HUES64 (cell line): ENCODE results near the gene OGFOD3.

Source experiments
- H3K27ac ChIP-seq: 2 replicates; pipeline ENCODE4 v1.7.0; 2013; ENCODE audit warnings: low read depth, low read length, inconsistent platforms
- H3K27me3 ChIP-seq: 2 replicates; pipeline ENCODE4 v1.6.1; 2013; ENCODE audit warnings: mild to moderate bottlenecking, low read length; ENCODE audit not compliant: insufficient read depth
- H3K36me3 ChIP-seq: 2 replicates; pipeline ENCODE4 v1.6.1; 2013; ENCODE audit warnings: mild to moderate bottlenecking, low read length; ENCODE audit not compliant: insufficient read depth
- H3K4me1 ChIP-seq: 2 replicates; pipeline ENCODE4 v1.6.1; 2013; ENCODE audit warnings: mild to moderate bottlenecking, low read length, moderate library complexity; ENCODE audit not compliant: insufficient read depth
- H3K4me3 ChIP-seq: 2 replicates; pipeline ENCODE4 v1.5.1; 2013; ENCODE audit warnings: mild to moderate bottlenecking, low read length, moderate library complexity
- H3K9ac ChIP-seq: 2 replicates; pipeline ENCODE4 v1.6.1; 2013; ENCODE audit warnings: mild to moderate bottlenecking, low read depth, low read length
- H3K9me3 ChIP-seq: 2 replicates; pipeline ENCODE4 v1.6.1; 2013; ENCODE audit warnings: low read depth, low read length; ENCODE audit not compliant: insufficient read depth
- WGBS: fragments of 150-250, 120-280 bp; methylation state at CpG from one replicate; pipeline ENCODE4 v1.1.7; 2013; ENCODE audit warnings: missing lambda C conversion rate; 5-methylcytosine and 5-hydroxymethylcytosine counted together

Gene OGFOD3

GRCh38 chr17:82392209-82392920 lies 26.0 kb downstream of the OGFOD3 start:
- H3K9ac ChIP-seq: no peak overlapping the region
- H3K4me1 ChIP-seq: no peaks in the 10 kb centered on the region
- H3K27me3 ChIP-seq: no peaks in the 10 kb centered on the region
- H3K4me3 ChIP-seq: no peak overlapping the region
- no peak overlapping the region for H3K27ac ChIP-seq
- H3K36me3 ChIP-seq: no peaks in the 10 kb centered on the region
- H3K9me3 ChIP-seq: no peaks in the 10 kb centered on the region
- WGBS: 95% methylated on average over 28 of the region's 28 CpGs

DNA sequence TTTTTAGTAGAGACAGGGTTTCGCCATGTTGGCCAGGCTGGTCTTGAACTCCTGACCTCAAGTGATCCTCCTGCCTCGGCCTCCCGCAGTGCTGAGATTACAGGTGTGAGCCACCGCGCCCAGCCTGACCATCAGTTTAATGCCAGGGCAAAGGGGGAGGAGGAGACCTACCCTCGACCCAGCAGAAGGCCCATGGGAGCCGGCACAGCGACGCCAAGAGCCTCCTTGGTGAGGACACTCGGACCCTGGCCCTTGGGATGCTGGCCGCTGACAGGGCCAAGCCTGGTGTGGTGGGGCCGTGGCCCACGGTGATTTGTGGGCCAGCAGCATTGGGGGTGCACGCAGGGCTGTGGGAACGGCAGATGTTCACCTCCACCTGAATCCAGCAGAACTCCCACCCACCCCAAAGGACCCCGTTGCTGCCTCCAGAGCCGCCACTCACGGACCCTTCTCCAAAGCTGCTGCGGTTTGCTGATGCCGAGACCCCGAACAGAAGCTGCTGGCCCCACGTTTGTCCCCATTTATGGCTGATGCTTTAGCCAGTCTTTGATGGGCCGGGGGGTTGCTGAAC lies 26.8 kb downstream of the OGFOD3 start:
- Histone ChIP-seq H3K27ac (no peak overlapping the region), H3K4me1 (no peaks in the 10 kb centered on the region), H3K27me3 (no peaks in the 10 kb centered on the region), H3K4me3 (no peak overlapping the region), H3K9ac (no peak overlapping the region), H3K36me3 (no peaks in the 10 kb centered on the region), H3K9me3 (no peaks in the 10 kb centered on the region)
- 96% methylated on average over 23 of the region's 23 CpGs for WGBS

DNA sequence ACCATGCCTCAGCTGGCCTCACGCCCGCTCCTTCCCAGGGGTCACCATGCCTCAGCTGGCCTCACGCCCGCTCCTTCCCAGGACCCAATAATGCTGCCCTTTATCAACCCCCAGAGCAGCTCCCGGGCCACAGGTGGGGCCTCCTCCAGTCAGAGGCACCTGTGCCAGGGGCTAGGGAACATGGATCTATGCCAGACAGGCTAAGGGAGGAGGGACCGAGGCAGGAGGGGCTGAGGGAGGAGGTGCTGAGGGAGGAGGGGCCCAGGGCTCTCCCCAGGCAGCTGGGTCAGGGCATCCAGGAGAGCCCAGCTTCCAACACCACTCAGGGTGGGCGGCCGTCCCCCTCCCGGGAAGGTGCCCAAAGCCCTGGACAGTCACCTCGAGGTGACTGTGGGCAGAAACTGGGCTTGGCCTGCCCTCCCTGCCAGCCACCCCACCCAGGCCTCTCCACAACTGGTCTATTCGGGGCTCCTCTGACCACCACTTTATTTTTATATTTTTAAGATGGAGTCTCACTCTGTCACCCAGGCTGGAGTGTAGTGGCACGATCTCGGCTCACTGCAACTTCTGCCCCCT lies 27.4 kb downstream of the OGFOD3 start:
- Histone ChIP-seq H3K9me3 (no peaks in the 10 kb centered on the region), H3K27me3 (no peaks in the 10 kb centered on the region), H3K27ac (no peak overlapping the region), H3K4me1 (no peaks in the 10 kb centered on the region), H3K9ac (no peak overlapping the region), H3K4me3 (no peak overlapping the region), H3K36me3 (no peaks in the 10 kb centered on the region)
- 90% methylated on average over 13 of the region's 13 CpGs for WGBS

DNA sequence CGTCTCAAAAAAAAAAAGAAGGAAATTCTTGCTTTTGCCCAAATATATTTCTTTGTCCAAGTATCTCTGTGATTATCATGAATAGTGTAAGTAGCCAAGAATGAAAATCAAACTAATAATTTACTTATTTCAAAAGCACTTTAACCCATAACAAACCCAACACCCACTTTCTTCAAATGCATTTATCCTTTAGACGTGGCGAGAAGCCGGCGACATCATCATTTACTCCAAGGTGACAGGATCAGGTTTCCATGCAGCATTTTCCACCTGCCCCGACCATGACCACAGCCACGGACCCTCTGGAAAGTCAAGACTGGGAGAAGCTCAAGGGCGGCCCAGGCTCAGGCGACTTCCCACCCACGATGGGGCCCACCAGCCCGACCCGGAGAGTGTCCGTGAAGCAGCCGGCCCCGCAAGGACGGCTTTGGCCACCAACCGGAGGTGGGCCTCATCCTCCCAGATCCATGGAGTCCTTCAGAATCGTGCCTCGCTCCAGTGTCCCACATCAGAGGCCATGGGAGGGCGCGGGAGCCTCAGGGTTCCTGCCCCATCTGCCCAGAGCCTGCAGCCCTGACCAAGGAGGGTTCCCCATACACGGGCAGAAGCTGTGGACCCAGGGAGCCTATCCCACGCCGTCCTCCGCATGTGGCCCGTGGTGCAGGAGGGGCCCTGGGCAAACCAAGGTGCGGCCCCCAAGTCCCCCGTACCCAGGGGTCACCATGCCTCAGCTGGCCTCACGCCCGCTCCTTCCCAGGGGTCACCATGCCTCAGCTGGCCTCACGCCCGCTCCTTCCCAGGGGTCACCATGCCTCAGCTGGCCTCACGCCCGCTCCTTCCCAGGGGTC lies 28.1 kb downstream of the OGFOD3 start:
- Histone ChIP-seq H3K9me3 (no peaks in the 10 kb centered on the region), H3K27ac (no peak overlapping the region), H3K36me3 (no peaks in the 10 kb centered on the region), H3K4me1 (0 out of 2 replicates have a peak, but pooled peaks cover 3% of the 10 kb centered on the region), H3K4me3 (no peak overlapping the region), H3K27me3 (no peaks in the 10 kb centered on the region), H3K9ac (no peak overlapping the region)
- 95% methylated on average over 28 of the region's 34 CpGs for WGBS

GRCh38 chr17:82389379-82389778 lies 29.0 kb downstream of the OGFOD3 start:
- Histone ChIP-seq H3K9me3 (no peaks in the 10 kb centered on the region), H3K4me3 (no peak overlapping the region), H3K9ac (no peak overlapping the region), H3K27me3 (no peaks in the 10 kb centered on the region), H3K27ac (no peak overlapping the region), H3K36me3 (no peaks in the 10 kb centered on the region), H3K4me1 (0 out of 2 replicates have a peak, but pooled peaks cover 9% of the 10 kb centered on the region)
- 90% methylated on average over 10 of the region's 10 CpGs for WGBS

DNA sequence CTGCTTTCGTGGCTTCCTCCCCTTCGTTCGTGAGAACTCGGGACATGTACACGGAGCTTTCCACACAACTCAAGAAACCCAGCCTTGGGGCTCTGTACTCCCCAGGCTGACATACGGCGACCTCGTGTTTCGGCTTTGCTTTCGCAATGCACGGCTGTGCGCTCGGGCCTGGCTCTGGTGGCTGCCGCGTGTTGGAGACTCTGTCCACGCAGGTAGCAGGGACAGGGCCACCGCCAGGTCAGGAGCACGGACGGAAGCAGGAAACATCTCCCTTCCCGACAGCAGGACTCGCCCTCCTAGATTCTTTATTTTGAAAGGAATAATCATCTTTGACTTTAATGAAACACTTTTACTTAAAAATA lies 29.5 kb downstream of the OGFOD3 start:
- Histone ChIP-seq H3K27me3 (no peaks in the 10 kb centered on the region), H3K4me1 (0 out of 2 replicates have a peak, but pooled peaks cover 9% of the 10 kb centered on the region)

DNA sequence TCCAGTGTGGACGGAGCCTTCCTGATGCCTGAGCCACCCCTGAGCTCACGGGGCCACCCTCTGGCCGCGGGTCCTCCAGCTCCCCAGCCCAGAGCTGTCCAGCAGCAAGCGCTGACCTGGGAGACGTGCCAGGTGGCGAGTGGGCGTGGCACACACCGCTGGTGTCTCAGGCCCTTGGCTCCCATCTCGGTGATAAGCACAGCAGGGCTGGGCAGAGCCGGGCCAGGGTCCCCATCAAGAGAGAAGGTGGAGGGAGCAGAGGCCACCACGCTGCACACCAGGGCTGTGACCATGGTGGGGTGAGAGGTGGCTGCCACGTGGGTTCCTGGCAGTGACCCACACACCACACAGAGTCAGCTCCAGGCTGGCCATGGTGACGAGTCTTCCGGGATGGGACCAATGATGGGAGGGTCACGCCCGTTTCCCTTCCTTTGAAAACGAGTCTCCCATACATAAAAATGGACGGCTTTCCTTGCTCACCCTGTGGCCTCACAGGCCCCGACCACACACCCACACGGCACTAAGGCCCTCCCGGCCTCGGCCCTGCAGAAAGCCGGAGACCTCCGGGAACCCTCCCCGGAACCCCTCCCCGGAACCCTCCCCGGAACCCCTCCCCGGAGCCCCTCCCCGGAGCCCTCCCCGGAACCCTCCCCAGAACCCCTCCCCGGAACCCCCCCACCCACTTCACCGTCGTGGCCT lies 30.0 kb downstream of the OGFOD3 start:
- no peaks in the 10 kb centered on the region for H3K27me3 ChIP-seq
- 89% methylated on average over 29 of the region's 34 CpGs for WGBS

More for the DNA sequence above, 29.5 kb downstream of the OGFOD3 start:
- H3K36me3 ChIP-seq: no peaks in the 10 kb centered on the region
- WGBS: 97% methylated on average over 21 of the region's 21 CpGs
- H3K9me3 ChIP-seq: no peaks in the 10 kb centered on the region
- H3K9ac ChIP-seq: no peak overlapping the region
- no peak overlapping the region for H3K4me3 ChIP-seq
- no peak overlapping the region for H3K27ac ChIP-seq

DNA sequence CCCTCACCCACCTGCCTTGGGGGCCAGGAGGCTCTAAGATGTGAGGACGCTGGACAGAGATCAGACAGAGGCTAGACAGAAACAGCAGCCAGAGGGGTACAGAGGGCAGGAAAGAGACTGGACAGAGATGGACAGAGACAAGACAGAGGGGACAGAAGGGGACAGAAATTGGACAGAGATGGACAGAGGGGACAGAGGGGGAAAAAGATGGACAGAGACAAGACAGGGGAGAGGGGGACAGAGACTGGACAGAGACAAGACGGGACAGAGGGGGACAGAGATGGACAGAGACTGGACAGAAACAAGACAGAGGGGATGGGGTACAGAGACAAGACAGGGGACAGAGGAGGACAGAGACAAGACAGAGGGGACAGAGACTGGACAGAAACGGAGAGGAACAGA lies 30.7 kb downstream of the OGFOD3 start:
- H3K9ac ChIP-seq: no peak overlapping the region
- H3K9me3 ChIP-seq: no peaks in the 10 kb centered on the region
- no peak overlapping the region for H3K27ac ChIP-seq
- H3K36me3 ChIP-seq: no peaks in the 10 kb centered on the region
- H3K27me3 ChIP-seq: no peaks in the 10 kb centered on the region
- WGBS: 88% methylated on average over 3 of the region's 3 CpGs
- no peak overlapping the region for H3K4me3 ChIP-seq
- 0 out of 2 replicates have a peak, but pooled peaks cover 9% of the 10 kb centered on the region for H3K4me1 ChIP-seq

More for the DNA sequence above, 30.0 kb downstream of the OGFOD3 start:
- H3K36me3 ChIP-seq: no peaks in the 10 kb centered on the region
- 0 out of 2 replicates have a peak, but pooled peaks cover 9% of the 10 kb centered on the region for H3K4me1 ChIP-seq
- H3K27ac ChIP-seq: no peak overlapping the region
- no peaks in the 10 kb centered on the region for H3K9me3 ChIP-seq
- no peak overlapping the region for H3K9ac ChIP-seq
- no peak overlapping the region for H3K4me3 ChIP-seq

GRCh38 chr17:82386881-82387704 lies 31.3 kb downstream of the OGFOD3 start:
- Histone ChIP-seq H3K27ac (no peak overlapping the region), H3K9ac (no peak overlapping the region), H3K9me3 (no peaks in the 10 kb centered on the region), H3K4me1 (0 out of 2 replicates have a peak, but pooled peaks cover 9% of the 10 kb centered on the region), H3K36me3 (no peaks in the 10 kb centered on the region), H3K4me3 (no peak overlapping the region), H3K27me3 (no peaks in the 10 kb centered on the region)
- WGBS: 84% methylated on average over 38 of the region's 38 CpGs

- Histone ChIP-seq H3K9ac (no peak overlapping the region), H3K4me1 (0 out of 2 replicates have a peak, but pooled peaks cover 9% of the 10 kb centered on the region), H3K36me3 (no peaks in the 10 kb centered on the region), H3K27me3 (no peaks in the 10 kb centered on the region), H3K27ac (no peak overlapping the region), H3K9me3 (no peaks in the 10 kb centered on the region), H3K4me3 (no peak overlapping the region)
- WGBS: 83% methylated on average over 11 of the region's 17 CpGs
These were observed 32.0 kb downstream of the OGFOD3 start for GRCh38 chr17:82386255-82386831.
